ENCODE measurements around the gene IL6R. TPM values are rescaled to one million over a fixed set of nuclear protein-coding genes. Genes with fewer than 3 reads are reported as not detected.

Gene IL6R
- total RNA-seq, 1 experiment from 2014 or later, result 12.2 TPM

DNA sequence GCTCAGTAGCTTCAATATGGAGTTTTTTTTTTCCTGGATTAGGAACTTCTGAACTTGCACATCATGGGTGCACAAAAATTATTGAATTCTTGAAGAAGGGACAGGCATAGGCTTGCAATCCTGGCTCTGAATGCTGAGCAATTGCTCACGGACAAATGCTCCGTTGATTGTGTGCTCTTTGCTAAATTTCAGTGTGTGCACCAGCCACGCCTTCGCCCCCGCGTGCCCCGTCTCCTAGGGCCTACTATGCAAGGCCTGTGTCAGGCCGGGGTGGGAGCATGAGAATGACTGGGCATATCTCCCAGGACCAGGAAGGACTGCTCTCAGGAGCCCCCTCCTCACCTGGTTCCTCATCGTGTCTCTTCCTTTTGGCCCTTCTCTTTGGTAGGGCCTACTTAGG, 17.4 kb downstream of the IL6R start:
- no peak for TF ChIP-seq SIN3A (IDR thresholded peaks at IDR 0.05; ENCODE audit: borderline replicate concordance, insufficient read depth, low read depth, low read length)
- TF ChIP-seq, protein P1, sequence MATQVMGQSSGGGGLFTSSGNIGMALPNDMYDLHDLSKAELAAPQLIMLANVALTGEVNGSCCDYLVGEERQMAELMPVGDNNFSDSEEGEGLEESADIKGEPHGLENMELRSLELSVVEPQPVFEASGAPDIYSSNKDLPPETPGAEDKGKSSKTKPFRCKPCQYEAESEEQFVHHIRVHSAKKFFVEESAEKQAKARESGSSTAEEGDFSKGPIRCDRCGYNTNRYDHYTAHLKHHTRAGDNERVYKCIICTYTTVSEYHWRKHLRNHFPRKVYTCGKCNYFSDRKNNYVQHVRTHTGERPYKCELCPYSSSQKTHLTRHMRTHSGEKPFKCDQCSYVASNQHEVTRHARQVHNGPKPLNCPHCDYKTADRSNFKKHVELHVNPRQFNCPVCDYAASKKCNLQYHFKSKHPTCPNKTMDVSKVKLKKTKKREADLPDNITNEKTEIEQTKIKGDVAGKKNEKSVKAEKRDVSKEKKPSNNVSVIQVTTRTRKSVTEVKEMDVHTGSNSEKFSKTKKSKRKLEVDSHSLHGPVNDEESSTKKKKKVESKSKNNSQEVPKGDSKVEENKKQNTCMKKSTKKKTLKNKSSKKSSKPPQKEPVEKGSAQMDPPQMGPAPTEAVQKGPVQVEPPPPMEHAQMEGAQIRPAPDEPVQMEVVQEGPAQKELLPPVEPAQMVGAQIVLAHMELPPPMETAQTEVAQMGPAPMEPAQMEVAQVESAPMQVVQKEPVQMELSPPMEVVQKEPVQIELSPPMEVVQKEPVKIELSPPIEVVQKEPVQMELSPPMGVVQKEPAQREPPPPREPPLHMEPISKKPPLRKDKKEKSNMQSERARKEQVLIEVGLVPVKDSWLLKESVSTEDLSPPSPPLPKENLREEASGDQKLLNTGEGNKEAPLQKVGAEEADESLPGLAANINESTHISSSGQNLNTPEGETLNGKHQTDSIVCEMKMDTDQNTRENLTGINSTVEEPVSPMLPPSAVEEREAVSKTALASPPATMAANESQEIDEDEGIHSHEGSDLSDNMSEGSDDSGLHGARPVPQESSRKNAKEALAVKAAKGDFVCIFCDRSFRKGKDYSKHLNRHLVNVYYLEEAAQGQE (IDR thresholded peaks at IDR 0.05; ENCODE audit: insufficient read depth in 1 of 2, low read depth in 2 of 2, low read length in 1 of 2), result no peak
- no peak for DNase-seq (ENCODE audit: low read depth, low spot score)
- Histone ChIP-seq H3K4me1 (ENCODE audit: control insufficient read depth, insufficient read depth, low read length) (peaks cover 62% of the 10 kb centered on the region), H3K4me3 (ENCODE audit: low read depth in 2 of 2, low read length in 2 of 2) (no peak overlapping the region), H3K27ac (ENCODE audit: low read length) (peak overlapping the region; percentile 59), H3K27me3 (ENCODE audit: control insufficient read depth, insufficient read depth, low read length) (no peaks in the 10 kb centered on the region), H3K9me3 (ENCODE audit: control insufficient read depth, insufficient read depth, low read depth, low read length) (no peaks in the 10 kb centered on the region), H3K36me3 (ENCODE audit: control insufficient read depth, insufficient read depth, low read length) (no peaks in the 10 kb centered on the region)
- intact Hi-C loops (cut with micrococcal nuclease; ENCODE audit: unreplicated experiment) (no loop called here), in situ Hi-C loops (cut with HindIII; ENCODE audit: low pct_unique_long_range_greater_than_20kb, low sequenced_read_pairs) (no loop called here)
- ChIA-PET POLR2A (no interaction called here), CTCF (interaction anchor here (0.7 kb wide), 1 partner anchor 723 kb away, joined by 7 read pairs; no protein-coding TSS in a partner anchor)
- ATAC-seq, result no peak
- BruUV-seq (replicated peaks), result no TSS peak

DNA sequence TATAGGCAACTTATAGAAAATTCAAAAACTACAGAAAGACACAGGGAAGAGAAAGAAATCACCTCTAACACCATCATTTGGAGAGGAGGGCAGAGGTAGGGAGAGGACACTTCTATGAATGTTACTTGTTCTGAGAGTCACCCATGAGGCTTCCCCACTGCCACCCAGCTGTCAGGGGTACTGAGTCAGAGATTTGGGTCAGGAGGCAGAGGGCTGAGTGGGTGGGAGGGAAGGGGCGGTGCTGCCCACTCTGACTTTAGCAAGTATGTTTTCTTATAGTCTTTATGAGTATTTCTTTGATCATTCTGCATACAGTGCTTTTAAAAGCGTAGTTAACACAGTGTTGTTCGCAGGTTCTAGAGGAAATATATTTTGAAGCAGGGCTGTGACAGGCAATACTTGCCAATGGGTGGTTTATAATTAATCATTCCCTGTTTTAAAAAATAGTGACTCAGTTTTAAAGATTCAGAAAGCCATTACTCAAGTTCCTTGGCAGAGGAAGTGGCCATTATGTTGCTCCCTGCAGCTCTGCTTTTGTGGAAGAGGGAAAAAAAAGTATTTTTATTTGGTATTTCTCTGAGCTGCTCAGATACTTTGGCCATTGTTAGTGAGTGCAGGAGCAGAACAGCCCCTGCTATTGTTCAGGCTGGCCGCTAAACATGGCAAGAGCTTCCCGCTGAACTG, 18.3 kb downstream of the IL6R start:
- no TSS peak for BruUV-seq (replicated peaks)
- DNase-seq (ENCODE audit: low read depth, low spot score) (no peak), ATAC-seq (no peak)
- ChIA-PET POLR2A (no interaction called here), CTCF (no interaction called here)
- in situ Hi-C loops (cut with HindIII; ENCODE audit: low pct_unique_long_range_greater_than_20kb, low sequenced_read_pairs), result no loop called here
- Histone ChIP-seq H3K4me3 (ENCODE audit: low read depth in 2 of 2, low read length in 2 of 2) (no peak overlapping the region), H3K27me3 (ENCODE audit: control insufficient read depth, insufficient read depth, low read length) (no peaks in the 10 kb centered on the region), H3K4me1 (ENCODE audit: control insufficient read depth, insufficient read depth, low read length) (peaks cover 63% of the 10 kb centered on the region), H3K36me3 (ENCODE audit: control insufficient read depth, insufficient read depth, low read length) (no peaks in the 10 kb centered on the region), H3K9me3 (ENCODE audit: control insufficient read depth, insufficient read depth, low read depth, low read length) (no peaks in the 10 kb centered on the region), H3K27ac (ENCODE audit: low read length) (peak overlapping the region; percentile 54)
- intact Hi-C loops (cut with micrococcal nuclease; ENCODE audit: unreplicated experiment), result no loop called here
- TF ChIP-seq, protein P1 (IDR thresholded peaks at IDR 0.05; ENCODE audit: insufficient read depth in 1 of 2, low read depth in 2 of 2, low read length in 1 of 2), result no peak
- no peak for TF ChIP-seq TCF7L2 (IDR thresholded peaks at IDR 0.05; ENCODE audit: low read depth, low read length)
- no peak for TF ChIP-seq SIN3A (IDR thresholded peaks at IDR 0.05; ENCODE audit: borderline replicate concordance, insufficient read depth, low read depth, low read length)
- TF ChIP-seq POLR2AphosphoS5 (IDR thresholded peaks at IDR 0.05; ENCODE audit: low read depth, low read length), result no peak
- TF ChIP-seq, protein P2, sequence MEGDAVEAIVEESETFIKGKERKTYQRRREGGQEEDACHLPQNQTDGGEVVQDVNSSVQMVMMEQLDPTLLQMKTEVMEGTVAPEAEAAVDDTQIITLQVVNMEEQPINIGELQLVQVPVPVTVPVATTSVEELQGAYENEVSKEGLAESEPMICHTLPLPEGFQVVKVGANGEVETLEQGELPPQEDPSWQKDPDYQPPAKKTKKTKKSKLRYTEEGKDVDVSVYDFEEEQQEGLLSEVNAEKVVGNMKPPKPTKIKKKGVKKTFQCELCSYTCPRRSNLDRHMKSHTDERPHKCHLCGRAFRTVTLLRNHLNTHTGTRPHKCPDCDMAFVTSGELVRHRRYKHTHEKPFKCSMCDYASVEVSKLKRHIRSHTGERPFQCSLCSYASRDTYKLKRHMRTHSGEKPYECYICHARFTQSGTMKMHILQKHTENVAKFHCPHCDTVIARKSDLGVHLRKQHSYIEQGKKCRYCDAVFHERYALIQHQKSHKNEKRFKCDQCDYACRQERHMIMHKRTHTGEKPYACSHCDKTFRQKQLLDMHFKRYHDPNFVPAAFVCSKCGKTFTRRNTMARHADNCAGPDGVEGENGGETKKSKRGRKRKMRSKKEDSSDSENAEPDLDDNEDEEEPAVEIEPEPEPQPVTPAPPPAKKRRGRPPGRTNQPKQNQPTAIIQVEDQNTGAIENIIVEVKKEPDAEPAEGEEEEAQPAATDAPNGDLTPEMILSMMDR (IDR thresholded peaks at IDR 0.05), result no peak

Data from Panc1 (cell line).